HUES64 (cell line): ENCODE data around the gene CDK14.

ENCODE experiments used
- H3K27ac ChIP-seq: 2 replicates; pipeline ENCODE4 v1.7.0; 2013; ENCODE audit warnings: low read depth, low read length, inconsistent platforms
- H3K27me3 ChIP-seq: 2 replicates; pipeline ENCODE4 v1.6.1; 2013; ENCODE audit warnings: mild to moderate bottlenecking, low read length; ENCODE audit not compliant: insufficient read depth
- H3K36me3 ChIP-seq: 2 replicates; pipeline ENCODE4 v1.6.1; 2013; ENCODE audit warnings: mild to moderate bottlenecking, low read length; ENCODE audit not compliant: insufficient read depth
- H3K4me1 ChIP-seq: 2 replicates; pipeline ENCODE4 v1.6.1; 2013; ENCODE audit warnings: mild to moderate bottlenecking, low read length, moderate library complexity; ENCODE audit not compliant: insufficient read depth
- H3K4me3 ChIP-seq: 2 replicates; pipeline ENCODE4 v1.5.1; 2013; ENCODE audit warnings: mild to moderate bottlenecking, low read length, moderate library complexity
- H3K9ac ChIP-seq: 2 replicates; pipeline ENCODE4 v1.6.1; 2013; ENCODE audit warnings: mild to moderate bottlenecking, low read depth, low read length
- H3K9me3 ChIP-seq: 2 replicates; pipeline ENCODE4 v1.6.1; 2013; ENCODE audit warnings: low read depth, low read length; ENCODE audit not compliant: insufficient read depth
- WGBS: fragments of 150-250, 120-280 bp; methylation state at CpG from one replicate; pipeline ENCODE4 v1.1.7; 2013; ENCODE audit warnings: missing lambda C conversion rate; 5-methylcytosine and 5-hydroxymethylcytosine counted together

Gene CDK14

GRCh38 chr7:91233212-91233611 is 637.1 kb downstream of the CDK14 start:
- WGBS, result 92% methylated on average over 8 of the region's 8 CpGs
- Histone ChIP-seq H3K4me1 (peaks cover 10% of the 10 kb centered on the region), H3K4me3 (no peak overlapping the region), H3K27ac (no peak overlapping the region), H3K9me3 (no peaks in the 10 kb centered on the region), H3K36me3 (no peaks in the 10 kb centered on the region), H3K27me3 (no peaks in the 10 kb centered on the region), H3K9ac (no peak overlapping the region)

- 92% methylated on average over 6 of the region's 6 CpGs for WGBS
Measured at GRCh38 chr7:91235211-91235832, 639.2 kb downstream of the CDK14 start.

GRCh38 chr7:91239171-91239604 is 643.1 kb downstream of the CDK14 start:
- no peak overlapping the region for H3K4me3 ChIP-seq
- H3K27me3 ChIP-seq, result no peaks in the 10 kb centered on the region
- no peaks in the 10 kb centered on the region for H3K36me3 ChIP-seq
- no peak overlapping the region for H3K27ac ChIP-seq
- no peak overlapping the region for H3K9ac ChIP-seq
- no peaks in the 10 kb centered on the region for H3K4me1 ChIP-seq
- WGBS, result 95% methylated on average over 2 of the region's 2 CpGs
- no peaks in the 10 kb centered on the region for H3K9me3 ChIP-seq

More at GRCh38 chr7:91235211-91235832, 639.2 kb downstream of the CDK14 start:
- no peaks in the 10 kb centered on the region for H3K27me3 ChIP-seq
- H3K4me3 ChIP-seq, result no peak overlapping the region
- no peaks in the 10 kb centered on the region for H3K4me1 ChIP-seq
- H3K9ac ChIP-seq, result no peak overlapping the region
- no peak overlapping the region for H3K27ac ChIP-seq
- H3K36me3 ChIP-seq, result no peaks in the 10 kb centered on the region
- H3K9me3 ChIP-seq, result no peaks in the 10 kb centered on the region

GRCh38 chr7:91239772-91240171 is 643.7 kb downstream of the CDK14 start:
- no peak overlapping the region for H3K4me3 ChIP-seq
- H3K4me1 ChIP-seq, result no peaks in the 10 kb centered on the region
- H3K9me3 ChIP-seq, result no peaks in the 10 kb centered on the region
- no peaks in the 10 kb centered on the region for H3K27me3 ChIP-seq
- no peak overlapping the region for H3K9ac ChIP-seq
- H3K27ac ChIP-seq, result no peak overlapping the region
- 92% methylated on average over 1 of the region's 1 CpG for WGBS
- no peaks in the 10 kb centered on the region for H3K36me3 ChIP-seq

- Histone ChIP-seq H3K27me3 (no peaks in the 10 kb centered on the region), H3K27ac (no peak overlapping the region), H3K36me3 (no peaks in the 10 kb centered on the region), H3K9me3 (no peaks in the 10 kb centered on the region), H3K4me1 (no peaks in the 10 kb centered on the region), H3K9ac (no peak overlapping the region), H3K4me3 (no peak overlapping the region)
- 88% methylated on average over 2 of the region's 2 CpGs for WGBS
Measured at GRCh38 chr7:91240376-91240941, 644.3 kb downstream of the CDK14 start.

GRCh38 chr7:91242097-91242844 is 646.1 kb downstream of the CDK14 start:
- Histone ChIP-seq H3K4me1 (no peaks in the 10 kb centered on the region), H3K27ac (no peak overlapping the region), H3K27me3 (no peaks in the 10 kb centered on the region), H3K9ac (no peak overlapping the region), H3K9me3 (no peaks in the 10 kb centered on the region), H3K4me3 (no peak overlapping the region), H3K36me3 (no peaks in the 10 kb centered on the region)
- WGBS, result 87% methylated on average over 8 of the region's 8 CpGs

GRCh38 chr7:91243591-91244301 is 647.6 kb downstream of the CDK14 start:
- no peak overlapping the region for H3K4me3 ChIP-seq

GRCh38 chr7:91247500-91247899 is 651.4 kb downstream of the CDK14 start:
- Histone ChIP-seq H3K36me3 (no peaks in the 10 kb centered on the region), H3K27me3 (no peaks in the 10 kb centered on the region), H3K4me3 (no peak overlapping the region), H3K9me3 (no peaks in the 10 kb centered on the region), H3K4me1 (no peaks in the 10 kb centered on the region), H3K9ac (no peak overlapping the region), H3K27ac (no peak overlapping the region)

More at GRCh38 chr7:91243591-91244301, 647.6 kb downstream of the CDK14 start:
- Histone ChIP-seq H3K9me3 (no peaks in the 10 kb centered on the region), H3K27me3 (no peaks in the 10 kb centered on the region), H3K27ac (no peak overlapping the region), H3K9ac (no peak overlapping the region), H3K4me1 (no peaks in the 10 kb centered on the region), H3K36me3 (no peaks in the 10 kb centered on the region)
- WGBS, result 95% methylated on average over 6 of the region's 6 CpGs

- no peaks in the 10 kb centered on the region for H3K27me3 ChIP-seq
- no peak overlapping the region for H3K27ac ChIP-seq
- 74% methylated on average over 2 of the region's 2 CpGs for WGBS
- no peaks in the 10 kb centered on the region for H3K9me3 ChIP-seq
- H3K4me3 ChIP-seq, result no peak overlapping the region
- H3K9ac ChIP-seq, result no peak overlapping the region
- no peaks in the 10 kb centered on the region for H3K36me3 ChIP-seq
- H3K4me1 ChIP-seq, result no peaks in the 10 kb centered on the region
Measured at GRCh38 chr7:91248996-91249395, 652.9 kb downstream of the CDK14 start.

- WGBS, result 84% methylated on average over 3 of the region's 4 CpGs
- H3K27ac ChIP-seq, result no peak overlapping the region
- no peaks in the 10 kb centered on the region for H3K9me3 ChIP-seq
- no peaks in the 10 kb centered on the region for H3K36me3 ChIP-seq
- H3K27me3 ChIP-seq, result no peaks in the 10 kb centered on the region
- no peak overlapping the region for H3K4me3 ChIP-seq
- H3K4me1 ChIP-seq, result no peaks in the 10 kb centered on the region
- H3K9ac ChIP-seq, result no peak overlapping the region
Measured at GRCh38 chr7:91249506-91250233, 653.5 kb downstream of the CDK14 start.
